KBM-7 (cell line): ENCODE data around the gene BRD1.
"Not testable (repeated sequence)": the region's sequence is repeated elsewhere in the genome, so short reads cannot be mapped to it uniquely, and the experiment has no call there.

ENCODE experiments used
- DNase-seq: peaks from one replicate; pipeline ENCODE4 v3.0.0-alpha.2; 2015
- in situ Hi-C: fragments of 300-500 bp; cut with MboI; formaldehyde crosslinking; loops from 2 replicates; pipeline ENCODE4 v1.14.3; 2020; ENCODE audit warnings: low sequenced_read_pairs, low pct_unique_long_range_greater_than_20kb, mixed read lengths

BRD1 gene

GRCh38 chr22:49789289-49790141, 38.2 kb downstream of the BRD1 start:
- peak; percentile 65 for DNase-seq
- in situ Hi-C loops, result loop anchor here (25.0 kb wide), 1 partner anchor 98 kb away; no protein-coding TSS in a partner anchor

GRCh38 chr22:49788504-49788903, 39.2 kb downstream of the BRD1 start:
- in situ Hi-C loops, result loop anchor here (25.0 kb wide), 1 partner anchor 99 kb away; no protein-coding TSS in a partner anchor
- no peak for DNase-seq

GRCh38 chr22:49787861-49788260, 39.8 kb downstream of the BRD1 start:
- DNase-seq, result no peak
- in situ Hi-C loops, result loop anchor here (25.0 kb wide), 1 partner anchor 99 kb away; no protein-coding TSS in a partner anchor

GRCh38 chr22:49786976-49787706, 40.5 kb downstream of the BRD1 start:
- DNase-seq, result no peak
- in situ Hi-C loops, result loop anchor here (25.0 kb wide), 1 partner anchor 100 kb away; no protein-coding TSS in a partner anchor

- no peak for DNase-seq
- in situ Hi-C loops, result loop anchor here (25.0 kb wide), 1 partner anchor 101 kb away; no protein-coding TSS in a partner anchor
Measured at GRCh38 chr22:49785841-49786471, 41.7 kb downstream of the BRD1 start.

- DNase-seq, result no peak
- in situ Hi-C loops, result loop anchor here (25.0 kb wide), 1 partner anchor 102 kb away; no protein-coding TSS in a partner anchor
Measured at GRCh38 chr22:49785046-49785521, 42.6 kb downstream of the BRD1 start.

- in situ Hi-C loops, result loop anchor here (25.0 kb wide), 1 partner anchor 103 kb away; no protein-coding TSS in a partner anchor
- no peak for DNase-seq
Measured at GRCh38 chr22:49784630-49784971, 43.1 kb downstream of the BRD1 start.

- DNase-seq, result no peak
- in situ Hi-C loops, result loop anchor here (25.0 kb wide), 1 partner anchor 103 kb away; no protein-coding TSS in a partner anchor
Measured at GRCh38 chr22:49783926-49784629, 43.6 kb downstream of the BRD1 start.

- in situ Hi-C loops, result loop anchor here (25.0 kb wide), 1 partner anchor 104 kb away; no protein-coding TSS in a partner anchor
- DNase-seq, result no peak
Measured at GRCh38 chr22:49783036-49783746, 44.5 kb downstream of the BRD1 start.

- not testable (repeated sequence) for DNase-seq
- in situ Hi-C loops, result loop anchor here (25.0 kb wide), 1 partner anchor 105 kb away; no protein-coding TSS in a partner anchor
Measured at GRCh38 chr22:49781886-49782285, 45.8 kb downstream of the BRD1 start.

GRCh38 chr22:49781289-49781782, 46.3 kb downstream of the BRD1 start:
- in situ Hi-C loops, result loop anchor here (25.0 kb wide), 1 partner anchor 106 kb away; no protein-coding TSS in a partner anchor

GRCh38 chr22:49780698-49781288, 46.9 kb downstream of the BRD1 start:
- in situ Hi-C loops, result loop anchor here (25.0 kb wide), 1 partner anchor 107 kb away; no protein-coding TSS in a partner anchor
- DNase-seq, result no peak

More at GRCh38 chr22:49781289-49781782, 46.3 kb downstream of the BRD1 start:
- DNase-seq, result no peak

- no peak for DNase-seq
- in situ Hi-C loops, result loop anchor here (25.0 kb wide), 1 partner anchor 107 kb away; no protein-coding TSS in a partner anchor
Measured at GRCh38 chr22:49779853-49780697, 47.6 kb downstream of the BRD1 start.

- no peak for DNase-seq
- in situ Hi-C loops, result loop anchor here (25.0 kb wide), 1 partner anchor 108 kb away; no protein-coding TSS in a partner anchor
Measured at GRCh38 chr22:49779211-49779610, 48.5 kb downstream of the BRD1 start.

GRCh38 chr22:49777569-49778249, 50.0 kb downstream of the BRD1 start:
- no peak for DNase-seq
- in situ Hi-C loops, result loop anchor here (25.0 kb wide), 1 partner anchor 110 kb away; no protein-coding TSS in a partner anchor

- in situ Hi-C loops, result loop anchor here (25.0 kb wide), 1 partner anchor 110 kb away; no protein-coding TSS in a partner anchor
- no peak for DNase-seq
Measured at GRCh38 chr22:49776891-49777290, 50.8 kb downstream of the BRD1 start.
